ENCODE measurements around the gene TTLL4. TPM values are rescaled to one million over a fixed set of nuclear protein-coding genes. Genes with fewer than 3 reads are reported as not detected.

TTLL4 gene
- total and polyA plus RNA-seq, 11 donors, result 5.3 to 14.0 (median 6.0) TPM

DNA sequence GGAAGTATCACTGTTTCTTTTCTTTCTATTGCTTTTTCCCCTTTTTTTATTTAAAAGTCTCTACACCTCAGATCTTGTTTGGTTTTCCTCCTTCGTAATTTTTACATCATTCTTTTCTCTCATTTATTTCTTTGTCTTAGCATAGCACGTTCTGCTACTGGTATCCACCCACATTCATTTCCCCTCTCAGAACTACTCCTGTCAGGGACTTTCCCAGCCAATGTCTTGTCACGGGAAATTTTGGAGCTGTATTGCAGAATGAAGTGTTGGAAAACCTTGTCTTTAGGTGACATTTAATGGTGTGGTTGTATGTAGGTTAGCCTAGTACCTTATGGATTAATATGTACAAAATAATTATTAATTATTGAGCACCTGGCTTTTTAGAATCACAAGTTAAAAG lies 34.0 kb downstream of the TTLL4 start:
- DNase-seq (no peak), ATAC-seq (no peak)
- TF ChIP-seq CTCF (IDR thresholded peaks at IDR 0.05) (no peak), POLR2A (IDR thresholded peaks at IDR 0.05) (no peak)
- Histone ChIP-seq H3K4me3 (no peak overlapping the region), H3K27ac (peak overlapping the region in 8 of 12 donors; percentile 11 to 85 (median 74)), H3K9me3 (no peaks in the 10 kb centered on the region), H3K36me3 (peaks cover 0 to 65% (median 55%) of the 10 kb centered on the region in 9 donors), H3K4me1 (peaks cover 0 to 52% (median 14%) of the 10 kb centered on the region in 12 donors), H3K27me3 (no peaks in the 10 kb centered on the region)
- intact Hi-C loops (cut with DNase I), result loop anchor here in 1 of 10 donors (5.0 kb wide), 1 partner anchor 88 kb away; the partner anchor contains the start of gene PRKAG3
- WGBS, 4 donors, result 43 to 61% (median 52%) methylated on average over 3 of the region's 3 CpGs

GRCh38 chr2:218745160-218745558 lies 34.5 kb downstream of the TTLL4 start:
- Histone ChIP-seq H3K4me3 (no peak overlapping the region), H3K9me3 (no peaks in the 10 kb centered on the region), H3K36me3 (peaks cover 0 to 65% (median 57%) of the 10 kb centered on the region in 9 donors), H3K27me3 (no peaks in the 10 kb centered on the region), H3K27ac (peak overlapping the region in 11 of 12 donors; percentile 11 to 85 (median 70)), H3K4me1 (peaks cover 0 to 52% (median 14%) of the 10 kb centered on the region in 12 donors)
- peak in 3 of 4 donors; percentile 32 to 76 (median 50) for ATAC-seq
- peak in 1 of 5 donors; percentile 44 for DNase-seq
- TF ChIP-seq CTCF (IDR thresholded peaks at IDR 0.05), result no peak
- no peak for TF ChIP-seq POLR2A (IDR thresholded peaks at IDR 0.05)
- intact Hi-C loops (cut with DNase I), result loop anchor here in 1 of 10 donors (5.0 kb wide), 1 partner anchor 87 kb away; the partner anchor contains the start of gene PRKAG3
- WGBS, 4 donors, result 67 to 80% (median 74%) methylated on average over 5 of the region's 5 CpGs

DNA sequence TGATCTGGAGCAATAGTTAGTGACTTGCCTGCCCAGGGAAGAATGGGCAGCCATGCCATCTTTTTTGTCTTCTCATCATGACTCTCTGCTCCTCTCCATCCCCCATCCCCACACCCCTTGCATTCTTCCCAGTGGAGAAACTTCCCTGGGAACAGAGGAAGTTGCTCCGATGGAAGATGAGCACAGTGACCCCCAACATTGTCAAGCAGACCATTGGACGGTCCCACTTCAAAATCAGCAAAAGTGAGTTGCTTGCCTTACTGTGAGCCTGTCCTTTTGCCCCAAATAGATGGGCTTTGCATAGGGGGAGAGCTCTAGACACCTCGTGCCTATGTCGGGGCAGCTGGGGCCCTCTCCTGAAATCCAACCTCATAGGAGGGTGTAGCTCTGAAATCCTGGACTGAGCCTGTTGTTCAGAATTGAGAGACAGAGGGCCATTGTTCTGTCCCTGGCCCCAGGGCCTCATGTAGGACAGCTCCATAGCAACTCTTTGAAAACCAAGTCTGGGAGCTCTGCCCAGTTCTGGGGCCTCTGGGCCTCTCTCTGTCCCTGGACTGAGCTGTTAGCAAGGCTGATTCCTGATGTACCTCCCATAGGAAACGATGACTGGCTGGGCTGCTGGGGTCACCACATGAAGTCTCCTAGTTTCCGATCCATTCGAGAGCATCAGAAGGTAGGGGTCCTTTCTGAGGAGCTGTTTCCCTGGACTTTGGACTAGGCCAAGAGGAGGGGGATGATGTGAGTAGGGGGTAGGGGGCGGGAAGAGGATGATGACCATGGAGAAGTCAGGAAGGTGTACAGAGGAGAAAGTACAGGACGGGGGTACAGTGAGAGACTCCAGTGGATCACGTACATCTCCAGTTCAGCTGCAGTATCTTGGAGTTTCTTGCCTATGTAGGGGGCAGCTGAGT lies 35.2 kb downstream of the TTLL4 start:
- ATAC-seq, result peak; percentile 97 to 98 (median 98)
- H3K27me3 ChIP-seq, result no peaks in the 10 kb centered on the region
- intact Hi-C loops (cut with DNase I), result loop anchor here in 1 of 10 donors (5.0 kb wide), 1 partner anchor 86 kb away; the partner anchor contains the start of gene PRKAG3
- peaks cover 0 to 65% (median 57%) of the 10 kb centered on the region in 9 donors for H3K36me3 ChIP-seq
- WGBS, 4 donors, result 66 to 84% (median 78%) methylated on average over 10 of the region's 10 CpGs
- H3K4me3 ChIP-seq, result no peak overlapping the region
- no peaks in the 10 kb centered on the region for H3K9me3 ChIP-seq
- peak overlapping the region in 11 of 12 donors; percentile 47 to 85 (median 70) for H3K27ac ChIP-seq
- H3K4me1 ChIP-seq, result peaks cover 0 to 52% (median 14%) of the 10 kb centered on the region in 12 donors
- DNase-seq, result peak; percentile 67 to 86 (median 78)
- TF ChIP-seq CTCF (IDR thresholded peaks at IDR 0.05) (no peak), POLR2A (IDR thresholded peaks at IDR 0.05) (no peak)

DNA sequence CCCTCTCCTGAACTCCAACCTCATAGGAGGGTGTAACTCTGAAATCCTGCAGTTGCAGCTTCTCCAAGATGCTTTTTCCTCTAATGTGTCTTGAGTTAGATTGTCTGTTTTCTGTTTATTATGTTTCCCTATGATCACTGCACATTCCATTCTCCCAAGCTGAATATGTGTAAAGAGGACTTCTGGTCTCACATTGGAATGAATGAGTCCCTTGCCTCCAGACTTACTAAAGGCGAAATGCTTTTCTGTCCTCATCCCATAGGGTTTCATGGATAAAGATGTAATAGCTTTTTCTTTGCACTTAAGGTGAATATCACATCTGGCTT lies 35.8 kb downstream of the TTLL4 start:
- intact Hi-C loops (cut with DNase I), result loop anchor here in 1 of 10 donors (5.0 kb wide), 1 partner anchor 86 kb away; the partner anchor contains the start of gene PRKAG3
- no peak for ATAC-seq
- Histone ChIP-seq H3K27me3 (no peaks in the 10 kb centered on the region), H3K27ac (peak overlapping the region in 10 of 12 donors; percentile 47 to 85 (median 69)), H3K4me3 (no peak overlapping the region), H3K9me3 (no peaks in the 10 kb centered on the region), H3K36me3 (peaks cover 0 to 65% (median 57%) of the 10 kb centered on the region in 9 donors), H3K4me1 (peaks cover 0 to 52% (median 14%) of the 10 kb centered on the region in 12 donors)
- 91 to 100% (median 93%) methylated on average over 1 of the region's 1 CpG for WGBS, 4 donors
- TF ChIP-seq POLR2A (IDR thresholded peaks at IDR 0.05) (no peak), CTCF (IDR thresholded peaks at IDR 0.05) (no peak)
- no peak for DNase-seq
